Transverse colon (tissue), 4 donors: ENCODE measurements around the gene PALLD.

Source experiments
- CTCF ChIP-seq, 5 experiments: fragments of 200-600 bp in 3 of 5; fragments of 450-650 bp in 2 of 5; sonication (generic) in 3 of 5; IDR thresholded peaks; 1 replicate in 2 of 5; 2 replicates in 3 of 5; pipeline ENCODE4 v1.5.1; 2016 to 2017; ENCODE audit warnings: antibody characterized with exemption in 5 of 5, inconsistent platforms in 3 of 5, mild to moderate bottlenecking in 2 of 5, moderate library complexity in 1 of 5
- EP300 ChIP-seq: sonication (generic); formaldehyde crosslinking; IDR thresholded peaks from one replicate; pipeline ENCODE4 v1.6.1; 2017; ENCODE audit warnings: antibody characterized with exemption, low read depth
- POLR2A ChIP-seq: fragments of 450-650 bp; IDR thresholded peaks from one replicate; pipeline ENCODE4 v1.6.1; 2016; ENCODE audit warnings: antibody characterized with exemption, mild to moderate bottlenecking, moderate library complexity
- POLR2AphosphoS5 ChIP-seq, 3 donors: sonication (generic); formaldehyde crosslinking; IDR thresholded peaks; one replicate each; pipeline ENCODE4 v1.6.1; 2016; ENCODE audit warnings: antibody characterized with exemption in 3 of 3

GRCh38 chr4:168483811-168484210 lies 13.0 kb upstream of the PALLD start:
- TF ChIP-seq POLR2A (no peak), CTCF (IDR thresholded peaks at IDR 0.05) (no peak), POLR2AphosphoS5 (IDR thresholded peaks at IDR 0.05) (no peak), EP300 (no peak)
